ENCODE data around the gene COL7A1. TPM values are rescaled to one million over a fixed set of nuclear protein-coding genes. Genes with fewer than 3 reads are reported as not detected.

Gene COL7A1
- total RNA-seq, 1 experiment from 2014 or later = 22.9 TPM

DNA sequence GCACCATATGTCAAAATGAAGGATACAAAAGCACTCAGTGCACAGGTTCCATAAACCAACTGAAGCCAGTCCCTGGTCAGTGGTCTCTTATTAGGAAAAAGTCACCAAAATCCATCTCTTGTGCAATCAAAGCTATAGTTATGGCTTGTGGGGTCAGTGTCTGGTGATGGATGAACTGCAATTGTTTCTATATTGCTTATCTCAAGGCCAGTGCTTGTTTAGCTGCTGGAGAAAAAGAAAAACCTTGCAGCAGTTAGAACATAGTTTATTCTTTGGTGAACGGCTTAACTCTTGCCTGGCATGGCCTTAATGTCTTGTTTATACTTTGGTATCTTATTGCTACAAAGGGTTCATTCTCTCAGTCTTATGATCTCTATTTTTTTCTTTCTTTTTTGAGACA, 17.2 kb upstream of the COL7A1 start:
- Histone ChIP-seq H2BK120ac (ENCODE audit: low read depth, low read length, poor library complexity, severe bottlenecking) (no peak overlapping the region), H3T11ph (ENCODE audit: low read length) (no peak overlapping the region), H3K56ac (ENCODE audit: insufficient read length, low read depth, low read length) (no peak overlapping the region), H3K14ac (ENCODE audit: insufficient read depth, low read length) (no peak overlapping the region), H2AK5ac (ENCODE audit: insufficient read length, low read length) (no peak overlapping the region), H3K4me1 (ENCODE audit: insufficient read depth, low read length) (no peaks in the 10 kb centered on the region), H4K8ac (replicated peaks; ENCODE audit: insufficient read length, low read depth, low read length) (no peak overlapping the region), H3K9ac (ENCODE audit: extremely low read depth, insufficient read length, low read length) (no peak overlapping the region), H3K27ac (ENCODE audit: insufficient read length, low read depth, low read length) (no peak overlapping the region), H3K9me3 (ENCODE audit: control insufficient read depth, low read depth, low read length) (no peaks in the 10 kb centered on the region), H4K91ac (ENCODE audit: insufficient read length, low read depth, low read length) (no peak overlapping the region), H4K20me1 (ENCODE audit: control insufficient read depth, insufficient read depth, insufficient read length) (no peaks in the 10 kb centered on the region), H2AFZ (ENCODE audit: low read length) (no peak overlapping the region), H3K23ac (ENCODE audit: insufficient read length, low read depth, low read length) (no peak overlapping the region), H2BK12ac (ENCODE audit: insufficient read length, low read depth, low read length) (no peak overlapping the region), H3K79me2 (ENCODE audit: insufficient read depth, low read length) (peaks cover 6% of the 10 kb centered on the region; the same call in 1 of the 2 replicates), H3K27me3 (ENCODE audit: insufficient read depth, low read length) (no peaks in the 10 kb centered on the region), H3K4me2 (ENCODE audit: insufficient read depth, insufficient read length, low read length) (no peak overlapping the region), H3K79me1 (ENCODE audit: insufficient read depth, low read depth, low read length, poor library complexity, severe bottlenecking) (no peaks in the 10 kb centered on the region), H4K5ac (ENCODE audit: insufficient read length, low read depth, low read length) (no peak overlapping the region), H2BK20ac (ENCODE audit: low read depth, low read length, poor library complexity, severe bottlenecking) (no peak overlapping the region), H3K18ac (ENCODE audit: insufficient read length, low read depth, low read length) (no peak overlapping the region), H2BK5ac (ENCODE audit: insufficient read length, low read length) (no peak overlapping the region), H3K4ac (ENCODE audit: low read depth, low read length) (no peak overlapping the region), H3K23me2 (ENCODE audit: insufficient read length, low read depth, low read length, poor library complexity, severe bottlenecking) (peaks cover 3% of the 10 kb centered on the region), H2BK15ac (ENCODE audit: low read depth, low read length) (no peak overlapping the region)
- peaks cover 8 to 11% of the 10 kb centered on the region in 2 experiments for H3K9me3 Mint-ChIP-seq
- H3K4me1 Mint-ChIP-seq = peaks cover 12% of the 10 kb centered on the region in 2 experiments
- no peak overlapping the region for H3K4me3 Mint-ChIP-seq
- H3K27ac Mint-ChIP-seq = no peak overlapping the region
- peaks cover 15 to 34% (median 32%) of the 10 kb centered on the region in 3 experiments for H3K36me3 Mint-ChIP-seq (ENCODE audit: insufficient read depth in 1 of 3, low read depth in 3 of 3)
- no peak for DNase-seq
- WGBS (ENCODE audit: extremely low coverage, insufficient read length, low lambda C conversion rate) = no CpG with 5 or more reads among the region's 1 CpG
- TF ChIP-seq, protein P1, sequence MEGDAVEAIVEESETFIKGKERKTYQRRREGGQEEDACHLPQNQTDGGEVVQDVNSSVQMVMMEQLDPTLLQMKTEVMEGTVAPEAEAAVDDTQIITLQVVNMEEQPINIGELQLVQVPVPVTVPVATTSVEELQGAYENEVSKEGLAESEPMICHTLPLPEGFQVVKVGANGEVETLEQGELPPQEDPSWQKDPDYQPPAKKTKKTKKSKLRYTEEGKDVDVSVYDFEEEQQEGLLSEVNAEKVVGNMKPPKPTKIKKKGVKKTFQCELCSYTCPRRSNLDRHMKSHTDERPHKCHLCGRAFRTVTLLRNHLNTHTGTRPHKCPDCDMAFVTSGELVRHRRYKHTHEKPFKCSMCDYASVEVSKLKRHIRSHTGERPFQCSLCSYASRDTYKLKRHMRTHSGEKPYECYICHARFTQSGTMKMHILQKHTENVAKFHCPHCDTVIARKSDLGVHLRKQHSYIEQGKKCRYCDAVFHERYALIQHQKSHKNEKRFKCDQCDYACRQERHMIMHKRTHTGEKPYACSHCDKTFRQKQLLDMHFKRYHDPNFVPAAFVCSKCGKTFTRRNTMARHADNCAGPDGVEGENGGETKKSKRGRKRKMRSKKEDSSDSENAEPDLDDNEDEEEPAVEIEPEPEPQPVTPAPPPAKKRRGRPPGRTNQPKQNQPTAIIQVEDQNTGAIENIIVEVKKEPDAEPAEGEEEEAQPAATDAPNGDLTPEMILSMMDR (conservative IDR thresholded peaks at IDR 0.05) = no peak
- H3K27me3 Mint-ChIP-seq (ENCODE audit: low read depth) = no peaks in the 10 kb centered on the region

All from H9 (cell line).